ENCODE results near the gene SLC2A9. TPM values are rescaled to one million over a fixed set of nuclear protein-coding genes. Genes with fewer than 3 reads are reported as not detected.

SLC2A9 gene
- total and polyA plus RNA-seq, 8 donors, result 1.2 to 5.7 (median 2.4) TPM

GRCh38 chr4:9942921-9943600, 78.2 kb downstream of the SLC2A9 start:
- Histone ChIP-seq H3K9me3 (no peaks in the 10 kb centered on the region), H3K27me3 (no peaks in the 10 kb centered on the region), H3K36me3 (no peaks in the 10 kb centered on the region), H3K4me1 (no peaks in the 10 kb centered on the region), H3K4me3 (no peak overlapping the region), H3K27ac (no peak overlapping the region)
- FAIRE-seq, result no peak
- no peak for ATAC-seq
- WGBS, 2 donors, result 87 to 92% methylated on average over 10 of the region's 10 CpGs
- no peak for TF ChIP-seq CTCF (IDR thresholded peaks at IDR 0.05)
- DNase-seq, result no peak
- intact Hi-C loops (cut with DNase I), result no loop called here

GRCh38 chr4:9942139-9942538, 79.2 kb downstream of the SLC2A9 start:
- Histone ChIP-seq H3K4me1 (no peaks in the 10 kb centered on the region), H3K4me3 (no peak overlapping the region), H3K9me3 (no peaks in the 10 kb centered on the region), H3K36me3 (no peaks in the 10 kb centered on the region), H3K27me3 (no peaks in the 10 kb centered on the region), H3K27ac (no peak overlapping the region)
- 86 to 91% methylated on average over 5 of the region's 5 CpGs for WGBS, 2 donors
- FAIRE-seq (no peak), DNase-seq (no peak), ATAC-seq (no peak)
- no peak for TF ChIP-seq CTCF (IDR thresholded peaks at IDR 0.05)
- intact Hi-C loops (cut with DNase I), result no loop called here

GRCh38 chr4:9940041-9940440, 81.3 kb downstream of the SLC2A9 start:
- no peak overlapping the region for H3K27ac ChIP-seq
- no peak for FAIRE-seq
- H3K36me3 ChIP-seq, result no peaks in the 10 kb centered on the region
- no peaks in the 10 kb centered on the region for H3K9me3 ChIP-seq
- H3K4me3 ChIP-seq, result no peak overlapping the region
- ATAC-seq, result no peak
- no peak for DNase-seq
- intact Hi-C loops (cut with DNase I), result no loop called here
- no peak for TF ChIP-seq CTCF (IDR thresholded peaks at IDR 0.05)
- WGBS, 2 donors, result 80 to 88% methylated on average over 5 of the region's 5 CpGs
- H3K27me3 ChIP-seq, result no peaks in the 10 kb centered on the region
- no peaks in the 10 kb centered on the region for H3K4me1 ChIP-seq

- Histone ChIP-seq H3K9me3 (no peaks in the 10 kb centered on the region), H3K4me1 (no peaks in the 10 kb centered on the region), H3K27me3 (no peaks in the 10 kb centered on the region), H3K36me3 (no peaks in the 10 kb centered on the region), H3K27ac (no peak overlapping the region), H3K4me3 (no peak overlapping the region)
- WGBS, 2 donors, result 75 to 85% methylated on average over 5 of the region's 5 CpGs
- intact Hi-C loops (cut with DNase I), result no loop called here
- no peak for ATAC-seq
- no peak for FAIRE-seq
- no peak for DNase-seq
- no peak for TF ChIP-seq CTCF (IDR thresholded peaks at IDR 0.05)
Measured at GRCh38 chr4:9938933-9939332, 82.4 kb downstream of the SLC2A9 start.

- H3K9me3 ChIP-seq, result no peaks in the 10 kb centered on the region
- no peak overlapping the region for H3K27ac ChIP-seq
- no peaks in the 10 kb centered on the region for H3K27me3 ChIP-seq
- DNase-seq, result no peak
- 67 to 72% methylated on average over 6 of the region's 6 CpGs for WGBS, 2 donors
- no peak for FAIRE-seq
- intact Hi-C loops (cut with DNase I), result no loop called here
- no peak for TF ChIP-seq CTCF (IDR thresholded peaks at IDR 0.05)
- no peak for ATAC-seq
- no peaks in the 10 kb centered on the region for H3K4me1 ChIP-seq
- no peak overlapping the region for H3K4me3 ChIP-seq
- H3K36me3 ChIP-seq, result no peaks in the 10 kb centered on the region
Measured at GRCh38 chr4:9937078-9937477, 84.2 kb downstream of the SLC2A9 start.

Data from pancreas (tissue), 10 donors.